ENCODE measurements around the gene ADARB1. TPM values are rescaled to one million over a fixed set of nuclear protein-coding genes. Genes with fewer than 3 reads are reported as not detected.

ADARB1 gene
- total RNA-seq, 1 experiment from 2014 or later = 15.8 TPM

GRCh38 chr21:45045481-45045880, 28.9 kb upstream of the ADARB1 start:
- Histone ChIP-seq H2BK12ac (ENCODE audit: insufficient read length, low read depth, low read length) (no peak overlapping the region), H3K9ac (ENCODE audit: extremely low read depth, insufficient read length, low read length) (no peak overlapping the region), H3K27ac (ENCODE audit: insufficient read length, low read depth, low read length) (no peak overlapping the region), H2BK5ac (ENCODE audit: insufficient read length, low read length) (no peak overlapping the region), H3K23me2 (ENCODE audit: insufficient read length, low read depth, low read length, poor library complexity, severe bottlenecking) (no peaks in the 10 kb centered on the region), H3T11ph (ENCODE audit: low read length) (no peak overlapping the region), H2AFZ (ENCODE audit: low read length) (no peak overlapping the region), H3K14ac (ENCODE audit: insufficient read depth, low read length) (no peak overlapping the region), H4K5ac (ENCODE audit: insufficient read length, low read depth, low read length) (no peak overlapping the region), H3K4me1 (ENCODE audit: insufficient read depth, low read length) (no peaks in the 10 kb centered on the region; the same call in 1 of the 2 replicates), H2AK5ac (ENCODE audit: insufficient read length, low read length) (no peak overlapping the region), H3K4ac (ENCODE audit: low read depth, low read length) (no peak overlapping the region), H3K18ac (ENCODE audit: insufficient read length, low read depth, low read length) (no peak overlapping the region), H3K79me2 (ENCODE audit: insufficient read depth, low read length) (no peaks in the 10 kb centered on the region), H4K91ac (ENCODE audit: insufficient read length, low read depth, low read length) (no peak overlapping the region), H3K9me3 (ENCODE audit: control insufficient read depth, low read depth, low read length) (no peaks in the 10 kb centered on the region), H2BK15ac (ENCODE audit: low read depth, low read length) (no peak overlapping the region), H2BK20ac (ENCODE audit: low read depth, low read length, poor library complexity, severe bottlenecking) (no peak overlapping the region), H4K8ac (replicated peaks; ENCODE audit: insufficient read length, low read depth, low read length) (no peak overlapping the region), H3K27me3 (ENCODE audit: insufficient read depth, low read length) (no peaks in the 10 kb centered on the region), H3K4me2 (ENCODE audit: insufficient read depth, insufficient read length, low read length) (no peak overlapping the region), H3K23ac (ENCODE audit: insufficient read length, low read depth, low read length) (no peak overlapping the region), H4K20me1 (ENCODE audit: control insufficient read depth, insufficient read depth, insufficient read length) (no peaks in the 10 kb centered on the region), H3K79me1 (ENCODE audit: insufficient read depth, low read depth, low read length, poor library complexity, severe bottlenecking) (no peaks in the 10 kb centered on the region), H3K56ac (ENCODE audit: insufficient read length, low read depth, low read length) (no peak overlapping the region), H2BK120ac (ENCODE audit: low read depth, low read length, poor library complexity, severe bottlenecking) (no peak overlapping the region)
- H3K4me3 Mint-ChIP-seq = no peak overlapping the region
- DNase-seq = no peak
- H3K9me3 Mint-ChIP-seq = peaks cover 14 to 18% of the 10 kb centered on the region in 2 experiments
- no peak overlapping the region for H3K27ac Mint-ChIP-seq
- no CpG with 5 or more reads among the region's 5 CpGs for WGBS (ENCODE audit: extremely low coverage, insufficient read length, low lambda C conversion rate)
- peaks cover 8 to 10% of the 10 kb centered on the region in 2 experiments; a peak in 3 of 4 replicates for H3K4me1 Mint-ChIP-seq
- H3K27me3 Mint-ChIP-seq (ENCODE audit: low read depth) = peaks cover 36% of the 10 kb centered on the region
- no peak for TF ChIP-seq CTCF (conservative IDR thresholded peaks at IDR 0.05)
- H3K36me3 Mint-ChIP-seq (ENCODE audit: insufficient read depth in 1 of 3, low read depth in 3 of 3) = peaks cover 0 to 7% (median 6%) of the 10 kb centered on the region in 3 experiments; a peak in 5 of 7 replicates
